ENCODE results near the gene CORO2A.

GRCh38 chr9:98210435-98210834 is 18.0 kb upstream of the CORO2A start:
- TF ChIP-seq TAF1 (IDR thresholded peaks at IDR 0.05; ENCODE audit: low read depth) (no peak), CEBPB (IDR thresholded peaks at IDR 0.05) (no peak), EP300 (IDR thresholded peaks at IDR 0.05; ENCODE audit: borderline replicate concordance) (no peak), NFIC (IDR thresholded peaks at IDR 0.05) (no peak), EGR1 (IDR thresholded peaks at IDR 0.05) (no peak), MAX (IDR thresholded peaks at IDR 0.05) (no peak), RAD21 (IDR thresholded peaks at IDR 0.05; ENCODE audit: low read depth) (no peak), FOXM1 (IDR thresholded peaks at IDR 0.05; ENCODE audit: borderline replicate concordance, low read depth) (no peak)

Measured in Ishikawa (cell line).